Left lung (tissue), 10 donors: ENCODE measurements around the gene LLPH. TPM values are rescaled to one million over a fixed set of nuclear protein-coding genes. Genes with fewer than 3 reads are reported as not detected.

Experiments used
- ATAC-seq: fragments of 200-7000 bp; cut with Tn5 transposase; one replicate; pipeline ENCODE4 v1.9.1; 2020; ENCODE audit warnings: moderate library complexity
- DNase-seq, 4 donors: peaks; one replicate each; pipeline ENCODE4 v3.0.0-alpha.2; 2013 to 2020
- H3K27ac ChIP-seq, 2 donors: fragments of 200-600 bp; sonication (generic) in 1 of 2; one replicate each; pipeline versions ENCODE4 v1.5.0 to v1.8.0; 2020 to 2021
- H3K27me3 ChIP-seq, 2 donors: fragments of 200-600 bp; sonication (generic) in 1 of 2; one replicate each; pipeline versions ENCODE4 v1.5.0 to v1.8.0; 2020 to 2021
- H3K36me3 ChIP-seq, 2 donors: fragments of 200-600 bp; sonication (generic) in 1 of 2; one replicate each; pipeline versions ENCODE4 v1.5.0 to v1.8.0; 2020 to 2021
- H3K4me1 ChIP-seq, 2 donors: fragments of 200-600 bp; one replicate each; pipeline ENCODE4 v1.8.0; 2021
- H3K4me3 ChIP-seq, 2 donors: fragments of 200-600 bp; sonication (generic) in 1 of 2; one replicate each; pipeline versions ENCODE4 v1.5.0 to v1.8.0; 2020 to 2021; ENCODE audit warnings: mild to moderate bottlenecking in 1 of 2
- H3K9me3 ChIP-seq, 2 donors: fragments of 200-600 bp; sonication (generic) in 1 of 2; one replicate each; pipeline versions ENCODE4 v1.5.0 to v1.8.0; 2020 to 2021
- intact Hi-C, 2 donors: fragments of 100-400 bp; cut with DNase I; formaldehyde crosslinking; loops; one replicate each; pipeline versions ENCODE4 v1.11.2 to v1.14.2; 2022
- polyA plus RNA-seq, 6 donors: library from polyadenylated mRNA; unstranded; fragments of 120-200 nt; gene quantifications; one replicate each; pipeline ENCODE4 v1.2.1, GENCODE V29; 2013; ENCODE audit not compliant: insufficient read length in 6 of 6
- total RNA-seq, 2 donors: library from RNA; stranded (reverse); fragmentation: NEBNext Ultra II Directional; extraction: Animal tissue kit (Norgen Biotek cat#: 25700); gene quantifications; one replicate each; pipeline ENCODE4 v1.2.1, GENCODE V29; 2021
- TF ChIP-seq, protein P1 (sequence below), 2 donors: fragments of 200-600 bp; sonication (generic) in 1 of 2; IDR thresholded peaks; one replicate each; pipeline versions ENCODE4 v1.5.0 to v1.8.0; 2021; ENCODE audit warnings: antibody characterized with exemption in 2 of 2
- donor health status: DM: no; HTN: yes; CAD: no.
- donor health status: DM: no; HTN: no; CAD: no.

Gene LLPH
- total and polyA plus RNA-seq, 8 donors: 16.8 to 26.5 (median 23.5) TPM

DNA sequence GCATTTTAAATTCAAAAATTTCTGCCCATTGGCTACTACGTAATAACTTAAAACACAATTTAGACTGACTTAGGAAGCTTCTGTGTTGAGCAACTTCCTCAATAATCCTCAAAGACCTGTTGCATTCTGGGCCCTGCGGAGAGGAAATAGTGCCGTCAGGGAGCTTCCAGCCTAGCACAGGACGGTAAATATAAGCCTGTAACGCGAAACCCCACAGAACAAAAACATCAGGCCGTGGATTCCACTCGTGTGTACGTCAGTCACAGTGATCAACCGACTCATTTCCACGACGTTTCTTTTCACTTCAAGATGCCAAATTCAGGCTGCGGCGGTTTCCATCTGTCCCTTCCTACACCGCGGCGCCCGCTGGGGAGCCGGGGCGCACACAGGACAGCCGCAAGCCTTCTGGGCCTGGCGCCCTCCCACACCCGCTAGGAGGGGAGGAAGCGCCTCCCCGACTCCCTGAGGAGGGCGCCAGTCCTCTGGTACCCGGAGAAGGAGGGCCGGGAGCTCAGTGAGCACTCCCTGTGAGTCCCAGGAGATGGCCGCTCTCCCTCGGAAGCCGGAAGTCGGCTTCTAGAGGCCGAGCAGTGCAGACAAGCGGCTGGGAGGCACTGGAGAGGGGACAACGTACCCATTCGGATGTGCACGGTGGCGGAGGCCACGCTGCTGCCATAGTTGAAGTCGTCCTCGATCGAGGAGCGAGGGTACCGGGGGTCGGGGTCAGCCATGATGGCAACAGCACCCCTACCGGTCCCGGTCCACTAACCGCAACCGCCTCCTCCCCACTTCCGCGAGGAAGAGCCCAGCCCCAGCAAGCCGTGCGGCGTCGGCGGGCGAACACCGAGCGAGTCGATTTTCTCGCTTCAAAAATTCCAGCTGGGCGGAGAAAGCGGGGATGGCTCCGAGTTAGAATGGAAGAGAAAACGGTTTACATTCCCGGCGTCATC, 38.9 kb upstream of the LLPH start, which contains the start of gene TMBIM4:
TMBIM4 (minus strand) TSS at position 776 of the 950 bp plus-strand sequence; CDS start at position 731, 45 bp downstream.
- Histone ChIP-seq H3K36me3 (peaks cover 0 to 5% of the 10 kb centered on the region in 2 donors), H3K27ac (peak within 1 kb of the TSS; percentile 99 to 100), H3K4me3 (peak within 1 kb of the TSS; percentile 71 to 75), H3K27me3 (no peaks in the 10 kb centered on the region), H3K9me3 (peaks cover 0 to 2% of the 10 kb centered on the region in 2 donors), H3K4me1 (peaks cover 0 to 59% of the 10 kb centered on the region in 2 donors)
- intact Hi-C loops: no loop called here
- TF ChIP-seq, protein P1, sequence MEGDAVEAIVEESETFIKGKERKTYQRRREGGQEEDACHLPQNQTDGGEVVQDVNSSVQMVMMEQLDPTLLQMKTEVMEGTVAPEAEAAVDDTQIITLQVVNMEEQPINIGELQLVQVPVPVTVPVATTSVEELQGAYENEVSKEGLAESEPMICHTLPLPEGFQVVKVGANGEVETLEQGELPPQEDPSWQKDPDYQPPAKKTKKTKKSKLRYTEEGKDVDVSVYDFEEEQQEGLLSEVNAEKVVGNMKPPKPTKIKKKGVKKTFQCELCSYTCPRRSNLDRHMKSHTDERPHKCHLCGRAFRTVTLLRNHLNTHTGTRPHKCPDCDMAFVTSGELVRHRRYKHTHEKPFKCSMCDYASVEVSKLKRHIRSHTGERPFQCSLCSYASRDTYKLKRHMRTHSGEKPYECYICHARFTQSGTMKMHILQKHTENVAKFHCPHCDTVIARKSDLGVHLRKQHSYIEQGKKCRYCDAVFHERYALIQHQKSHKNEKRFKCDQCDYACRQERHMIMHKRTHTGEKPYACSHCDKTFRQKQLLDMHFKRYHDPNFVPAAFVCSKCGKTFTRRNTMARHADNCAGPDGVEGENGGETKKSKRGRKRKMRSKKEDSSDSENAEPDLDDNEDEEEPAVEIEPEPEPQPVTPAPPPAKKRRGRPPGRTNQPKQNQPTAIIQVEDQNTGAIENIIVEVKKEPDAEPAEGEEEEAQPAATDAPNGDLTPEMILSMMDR (IDR thresholded peaks at IDR 0.05): peak; percentile 41 to 61
- peak; percentile 92 to 96 (median 94) for DNase-seq
- peak; percentile 97 for ATAC-seq

DNA sequence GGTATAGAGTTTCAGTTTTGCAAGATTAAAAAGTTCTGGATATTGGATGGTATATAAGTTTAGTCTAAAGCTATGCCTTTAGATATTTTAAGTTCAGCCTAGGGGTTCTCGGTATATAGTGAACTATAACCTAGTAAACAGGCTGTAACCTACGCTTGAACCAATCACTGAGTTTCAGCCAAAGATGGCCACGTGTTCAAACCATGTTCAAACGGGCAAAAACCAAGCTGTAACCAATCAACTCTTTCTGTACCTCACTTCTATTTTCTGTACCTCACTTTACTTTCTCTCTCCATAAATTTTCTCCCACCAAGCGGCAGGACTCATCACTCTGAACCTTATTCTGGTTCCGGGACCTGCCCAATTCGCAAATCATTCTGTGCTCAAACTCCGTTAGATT, 37.9 kb upstream of the LLPH start:
- H3K27ac ChIP-seq: peak overlapping the region; percentile 99 to 100
- TF ChIP-seq, protein P1 (IDR thresholded peaks at IDR 0.05): no peak
- intact Hi-C loops: no loop called here
- peaks cover 0 to 68% of the 10 kb centered on the region in 2 donors for H3K4me1 ChIP-seq
- peak overlapping the region; percentile 71 to 75 for H3K4me3 ChIP-seq
- no peaks in the 10 kb centered on the region for H3K27me3 ChIP-seq
- ATAC-seq: no peak
- DNase-seq: no peak
- H3K36me3 ChIP-seq: peaks cover 0 to 5% of the 10 kb centered on the region in 2 donors
- H3K9me3 ChIP-seq: peaks cover 0 to 2% of the 10 kb centered on the region in 2 donors

DNA sequence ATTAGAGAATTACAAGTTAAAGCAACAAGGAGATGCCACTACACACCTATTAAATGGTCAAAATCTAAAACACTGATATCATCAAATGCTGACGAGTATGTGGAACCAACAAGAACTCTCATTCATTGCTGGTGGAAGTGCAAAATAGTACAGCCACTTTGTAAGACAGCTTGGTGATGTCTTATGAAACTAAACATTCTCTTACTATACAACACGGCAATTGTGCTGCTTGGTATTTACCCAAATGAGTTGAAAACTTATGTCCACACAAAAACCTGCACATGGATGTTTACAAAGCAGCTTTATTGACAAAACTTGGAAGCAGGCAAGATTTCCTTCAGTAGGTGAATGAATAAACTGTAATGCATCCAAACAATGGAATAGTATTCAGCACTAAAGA, 36.0 kb upstream of the LLPH start:
- peaks cover 0 to 5% of the 10 kb centered on the region in 2 donors for H3K36me3 ChIP-seq
- H3K27ac ChIP-seq: no peak overlapping the region
- ATAC-seq (no peak), DNase-seq (no peak)
- TF ChIP-seq, protein P1 (IDR thresholded peaks at IDR 0.05): no peak
- no peaks in the 10 kb centered on the region for H3K27me3 ChIP-seq
- intact Hi-C loops: no loop called here
- H3K4me1 ChIP-seq: peaks cover 0 to 71% of the 10 kb centered on the region in 2 donors
- peaks cover 0 to 2% of the 10 kb centered on the region in 2 donors for H3K9me3 ChIP-seq
- H3K4me3 ChIP-seq: no peak overlapping the region

DNA sequence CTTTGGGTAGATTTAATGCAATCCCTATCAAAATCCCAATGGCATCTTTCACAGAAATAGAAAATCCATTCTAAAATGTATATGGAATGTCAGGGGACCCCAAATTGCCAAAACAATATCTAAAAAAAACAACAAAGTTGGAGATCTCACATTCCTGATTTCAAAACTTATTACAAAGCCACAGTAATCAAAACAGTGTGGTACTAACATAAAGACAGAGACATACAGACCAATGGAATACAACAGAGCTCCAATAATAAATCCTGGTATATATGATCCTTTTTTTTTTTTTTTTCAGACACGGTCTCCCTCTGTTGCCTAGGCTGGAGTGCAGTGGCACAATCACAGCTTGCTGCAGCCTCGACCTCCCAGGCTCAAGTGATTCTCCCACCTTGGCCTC, 34.6 kb upstream of the LLPH start:
- intact Hi-C loops: no loop called here
- ATAC-seq: no peak
- Histone ChIP-seq H3K27me3 (no peaks in the 10 kb centered on the region), H3K36me3 (peaks cover 0 to 17% of the 10 kb centered on the region in 2 donors), H3K4me1 (peaks cover 0 to 73% of the 10 kb centered on the region in 2 donors), H3K4me3 (no peak overlapping the region), H3K9me3 (peaks cover 0 to 2% of the 10 kb centered on the region in 2 donors), H3K27ac (no peak overlapping the region)
- DNase-seq: no peak
- TF ChIP-seq, protein P1 (IDR thresholded peaks at IDR 0.05): no peak

DNA sequence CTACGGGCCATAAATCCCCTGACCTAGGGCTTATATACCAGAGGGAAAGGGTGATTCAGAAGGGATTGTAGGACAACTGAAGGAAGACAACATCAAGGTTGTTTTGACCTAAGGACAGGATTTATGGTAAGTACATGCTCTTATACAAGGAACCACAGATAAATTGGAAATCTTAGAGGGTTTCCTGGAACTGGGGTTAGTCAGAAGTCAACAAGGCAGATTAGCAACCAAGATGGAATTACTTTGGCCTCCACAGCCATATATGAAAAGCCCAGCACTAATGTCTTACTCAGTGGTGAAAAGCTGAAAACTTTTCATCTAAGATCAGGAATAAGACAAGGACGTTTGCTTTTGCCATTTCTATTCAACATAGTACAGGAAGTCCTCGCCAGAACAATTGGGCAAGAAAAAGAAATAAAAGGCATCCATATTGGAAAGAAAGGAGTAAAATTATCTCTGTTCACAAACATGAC, 33.8 kb upstream of the LLPH start:
- H3K27ac ChIP-seq: peak overlapping the region in 1 of 2 donors; percentile 70
- DNase-seq (no peak), ATAC-seq (no peak)
- no peak overlapping the region for H3K4me3 ChIP-seq
- TF ChIP-seq, protein P1 (IDR thresholded peaks at IDR 0.05): no peak
- H3K9me3 ChIP-seq: peaks cover 0 to 2% of the 10 kb centered on the region in 2 donors
- H3K4me1 ChIP-seq: peaks cover 0 to 79% of the 10 kb centered on the region in 2 donors
- H3K27me3 ChIP-seq: no peaks in the 10 kb centered on the region
- intact Hi-C loops: no loop called here
- H3K36me3 ChIP-seq: peaks cover 0 to 25% of the 10 kb centered on the region in 2 donors
